ENCODE measurements around the gene ETV5.
"Not testable (repeated sequence)": the region's sequence is repeated elsewhere in the genome, so short reads cannot be mapped to it uniquely, and the experiment has no call there.

Gene ETV5

DNA sequence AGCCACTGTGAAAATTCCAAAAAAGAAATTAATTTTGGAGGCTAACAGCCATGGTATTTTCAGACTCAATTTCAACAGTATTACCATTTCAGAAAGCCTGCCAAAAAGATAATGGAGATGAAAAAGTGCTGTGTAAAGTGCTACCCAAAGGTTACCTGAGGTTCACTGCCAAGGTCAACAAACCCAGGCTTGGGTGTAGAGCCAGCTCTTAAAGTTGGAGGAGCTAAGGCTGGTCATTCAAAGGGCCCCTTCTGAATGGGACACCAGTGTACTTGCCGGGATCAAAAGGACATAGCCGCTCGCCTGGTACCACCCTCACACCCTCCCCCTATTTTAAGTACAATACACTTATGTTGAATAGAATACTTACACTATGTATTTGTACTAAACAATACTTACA lies 64.5 kb downstream of the ETV5 start:
- no peak for DNase-seq (ENCODE audit: low spot score)
- in situ Hi-C loops (cut with MboI; ENCODE audit: low pct_unique_long_range_greater_than_20kb, low sequenced_read_pairs, unreplicated experiment), result no loop called here
- TF ChIP-seq, protein P1, sequence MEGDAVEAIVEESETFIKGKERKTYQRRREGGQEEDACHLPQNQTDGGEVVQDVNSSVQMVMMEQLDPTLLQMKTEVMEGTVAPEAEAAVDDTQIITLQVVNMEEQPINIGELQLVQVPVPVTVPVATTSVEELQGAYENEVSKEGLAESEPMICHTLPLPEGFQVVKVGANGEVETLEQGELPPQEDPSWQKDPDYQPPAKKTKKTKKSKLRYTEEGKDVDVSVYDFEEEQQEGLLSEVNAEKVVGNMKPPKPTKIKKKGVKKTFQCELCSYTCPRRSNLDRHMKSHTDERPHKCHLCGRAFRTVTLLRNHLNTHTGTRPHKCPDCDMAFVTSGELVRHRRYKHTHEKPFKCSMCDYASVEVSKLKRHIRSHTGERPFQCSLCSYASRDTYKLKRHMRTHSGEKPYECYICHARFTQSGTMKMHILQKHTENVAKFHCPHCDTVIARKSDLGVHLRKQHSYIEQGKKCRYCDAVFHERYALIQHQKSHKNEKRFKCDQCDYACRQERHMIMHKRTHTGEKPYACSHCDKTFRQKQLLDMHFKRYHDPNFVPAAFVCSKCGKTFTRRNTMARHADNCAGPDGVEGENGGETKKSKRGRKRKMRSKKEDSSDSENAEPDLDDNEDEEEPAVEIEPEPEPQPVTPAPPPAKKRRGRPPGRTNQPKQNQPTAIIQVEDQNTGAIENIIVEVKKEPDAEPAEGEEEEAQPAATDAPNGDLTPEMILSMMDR (IDR thresholded peaks at IDR 0.05; ENCODE audit: extremely low read depth, insufficient read depth, missing control alignments), result no peak

DNA sequence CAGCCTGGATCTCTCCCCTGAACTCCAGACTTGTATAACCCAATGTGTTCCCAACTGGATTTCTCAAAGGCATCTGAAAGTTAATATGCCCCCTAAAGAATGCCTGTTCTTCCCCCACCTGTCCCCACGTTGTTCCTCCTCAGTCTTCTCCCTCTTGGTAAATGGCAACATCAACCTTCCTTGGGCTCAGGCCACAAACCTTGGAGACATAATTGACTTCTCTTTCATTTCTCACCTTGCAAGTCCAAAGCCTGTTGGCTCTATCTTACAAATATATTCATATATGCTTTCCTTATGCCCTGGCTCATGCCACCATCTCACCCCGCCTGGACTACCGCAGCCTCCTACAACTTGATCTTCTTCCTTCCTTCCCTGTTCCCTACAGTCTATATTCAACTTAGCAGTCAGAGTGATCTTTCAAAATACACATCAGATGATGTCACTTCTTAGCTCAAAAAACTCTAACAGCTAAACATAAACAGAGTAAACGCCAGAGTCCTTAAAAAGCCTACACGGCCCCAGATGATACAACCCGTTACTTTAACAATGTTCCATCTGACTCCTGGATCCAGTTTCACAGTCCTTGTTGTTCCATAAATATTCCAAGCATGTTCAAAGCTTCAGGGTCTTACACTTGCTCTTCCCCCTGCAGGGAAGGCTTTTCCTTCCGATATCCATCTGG lies 66.2 kb downstream of the ETV5 start:
- no peak for DNase-seq (ENCODE audit: low spot score)
- TF ChIP-seq, protein P1 (IDR thresholded peaks at IDR 0.05; ENCODE audit: extremely low read depth, insufficient read depth, missing control alignments), result no peak
- in situ Hi-C loops (cut with MboI; ENCODE audit: low pct_unique_long_range_greater_than_20kb, low sequenced_read_pairs, unreplicated experiment), result no loop called here

DNA sequence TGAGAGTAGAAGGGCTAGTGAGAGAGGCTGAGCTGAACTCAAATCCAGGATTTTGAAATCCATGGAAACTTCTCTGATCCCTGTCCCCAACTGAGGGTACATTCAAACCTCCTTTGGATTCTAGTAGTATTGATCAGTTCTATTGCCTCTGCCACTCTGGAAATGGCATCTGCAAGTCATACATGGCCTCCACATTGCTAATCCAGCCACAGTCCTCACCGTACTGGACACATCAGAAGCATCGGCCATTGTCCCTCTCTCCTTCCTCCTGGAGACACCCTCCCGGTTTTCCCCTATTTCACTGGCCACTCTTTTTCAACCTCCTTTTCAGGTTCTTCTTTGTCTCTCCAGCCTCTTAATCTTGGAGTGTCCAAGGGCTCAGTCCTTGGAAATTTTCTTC lies 66.9 kb downstream of the ETV5 start:
- TF ChIP-seq, protein P1 (IDR thresholded peaks at IDR 0.05; ENCODE audit: extremely low read depth, insufficient read depth, missing control alignments), result no peak
- in situ Hi-C loops (cut with MboI; ENCODE audit: low pct_unique_long_range_greater_than_20kb, low sequenced_read_pairs, unreplicated experiment), result no loop called here

DNA sequence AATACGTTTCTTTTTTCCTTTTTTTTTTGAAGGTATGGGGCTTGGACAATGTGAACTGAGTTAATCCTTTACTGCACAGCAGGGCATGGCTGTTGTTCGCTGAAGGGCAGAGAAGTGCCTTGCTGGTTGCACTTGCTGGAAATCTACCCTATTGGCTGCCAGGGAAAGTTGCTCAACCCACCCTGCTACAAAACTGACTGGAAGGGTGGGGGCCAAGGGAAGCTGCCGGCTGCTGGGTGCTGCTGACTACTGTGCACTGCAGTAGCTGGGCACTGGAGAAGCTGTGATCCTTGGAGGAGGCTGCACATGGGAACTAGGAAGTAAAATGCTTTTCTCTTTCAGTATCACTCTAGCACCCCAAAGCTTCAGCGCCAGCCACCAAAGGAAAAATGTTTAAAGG lies 70.5 kb downstream of the ETV5 start:
- TF ChIP-seq, protein P1 (IDR thresholded peaks at IDR 0.05; ENCODE audit: extremely low read depth, insufficient read depth, missing control alignments), result no peak
- in situ Hi-C loops (cut with MboI; ENCODE audit: low pct_unique_long_range_greater_than_20kb, low sequenced_read_pairs, unreplicated experiment), result no loop called here
- no peak for DNase-seq (ENCODE audit: low spot score)

More for the DNA sequence above, 66.9 kb downstream of the ETV5 start:
- DNase-seq (ENCODE audit: low spot score), result no peak

DNA sequence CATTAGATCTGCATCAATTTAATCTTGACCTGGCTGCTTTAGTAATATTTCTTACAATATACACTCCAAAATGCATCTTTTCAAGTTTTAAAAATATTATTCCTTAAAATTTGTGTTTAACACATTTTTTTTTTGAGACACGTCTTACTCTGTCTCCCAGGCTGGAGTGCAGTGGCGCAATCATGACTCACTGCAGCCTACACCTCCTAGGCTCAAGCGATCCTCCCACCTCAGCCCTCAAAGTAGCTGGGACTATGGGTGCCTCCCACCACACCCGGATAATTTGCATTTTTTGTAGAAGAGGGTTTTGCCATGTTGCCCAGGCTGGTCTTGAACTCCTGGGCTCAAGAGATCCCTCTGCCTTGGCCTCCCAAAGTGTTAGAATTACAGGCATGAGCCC lies 73.6 kb downstream of the ETV5 start:
- in situ Hi-C loops (cut with MboI; ENCODE audit: low pct_unique_long_range_greater_than_20kb, low sequenced_read_pairs, unreplicated experiment), result no loop called here
- no peak for DNase-seq (ENCODE audit: low spot score)
- TF ChIP-seq, protein P1 (IDR thresholded peaks at IDR 0.05; ENCODE audit: extremely low read depth, insufficient read depth, missing control alignments), result no peak

DNA sequence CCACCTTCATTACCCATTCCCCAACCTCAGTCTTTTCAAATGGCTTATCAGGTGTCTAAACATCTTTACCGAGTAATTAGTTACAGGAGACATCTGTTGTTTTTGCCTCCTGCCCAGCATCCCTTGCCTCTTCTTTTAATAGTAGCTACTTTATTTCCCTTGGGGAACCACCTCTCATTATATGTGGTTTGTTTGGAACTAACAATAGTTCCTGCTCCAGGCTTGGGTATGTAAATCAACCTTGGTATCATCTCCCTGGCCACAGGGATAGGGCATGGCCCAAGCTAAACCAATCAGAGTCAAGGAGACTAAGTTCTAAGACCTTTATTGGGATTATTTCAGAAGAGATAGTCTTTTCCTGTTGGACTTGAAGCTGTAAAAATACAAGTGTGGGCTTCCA lies 76.6 kb downstream of the ETV5 start:
- DNase-seq (ENCODE audit: low spot score), result no peak
- in situ Hi-C loops (cut with MboI; ENCODE audit: low pct_unique_long_range_greater_than_20kb, low sequenced_read_pairs, unreplicated experiment), result no loop called here
- TF ChIP-seq, protein P1 (IDR thresholded peaks at IDR 0.05; ENCODE audit: extremely low read depth, insufficient read depth, missing control alignments), result no peak

DNA sequence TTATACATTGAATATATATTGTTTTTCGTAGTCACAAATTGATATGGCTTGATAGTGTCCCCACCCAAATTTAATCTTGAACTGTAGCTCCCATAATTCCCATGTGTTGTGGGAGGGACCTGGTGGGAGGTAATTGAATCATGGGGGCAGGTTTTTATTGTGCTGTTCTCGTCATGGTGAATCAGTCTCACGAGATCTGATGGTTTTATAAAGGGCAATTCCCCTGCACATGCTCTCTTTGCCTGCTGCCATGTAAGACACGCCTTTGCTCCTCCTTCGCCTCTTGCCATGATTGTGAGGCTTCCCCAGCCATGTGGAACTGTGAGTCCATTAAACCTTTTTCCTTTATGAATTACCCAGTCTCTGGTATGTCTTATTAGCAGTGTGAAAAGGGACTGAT lies 82.9 kb downstream of the ETV5 start:
- in situ Hi-C loops (cut with MboI; ENCODE audit: low pct_unique_long_range_greater_than_20kb, low sequenced_read_pairs, unreplicated experiment); DNase-seq (ENCODE audit: low spot score): not testable (repeated sequence)

All from GM13977 (cell line).